Hematopoietic multipotent progenitor cell (in vitro differentiated cells): ENCODE results near the gene BMI1. TPM values are rescaled to one million over a fixed set of nuclear protein-coding genes. Genes with fewer than 3 reads are reported as not detected.

ENCODE experiments used
- DNase-seq, 3 donors: peaks; one replicate each; pipeline ENCODE4 v3.0.0-alpha.2; 2011 to 2015; ENCODE audit warnings: low read depth in 2 of 3, low spot score in 2 of 3
- total RNA-seq: library from RNA; depleted of rRNA; stranded (reverse); fragments of >200 nt; gene quantifications from one replicate; pipeline ENCODE4 v1.2.3, GENCODE V29; 2012

The BMI1 gene
- total RNA-seq, 1 donor, result 53.3 TPM

GRCh38 chr10:22319547-22319979 is 1.3 kb upstream of the BMI1 start:
- DNase-seq, result no peak

GRCh38 chr10:22319980-22320558 is 830 bp upstream of the BMI1 start:
- DNase-seq, result peak in 1 of 3 donors; percentile 40

GRCh38 chr10:22321156-22321923 is 441 bp downstream of the BMI1 start:
- peak in 1 of 3 donors; percentile 69 for DNase-seq

GRCh38 chr10:22321924-22322640 is 1.2 kb downstream of the BMI1 start:
- DNase-seq, result no peak

- no peak for DNase-seq
Measured at GRCh38 chr10:22322641-22323160, 1.8 kb downstream of the BMI1 start.

GRCh38 chr10:22323538-22324305 is 2.8 kb downstream of the BMI1 start:
- DNase-seq, result no peak

GRCh38 chr10:22324413-22324812 is 3.5 kb downstream of the BMI1 start:
- no peak for DNase-seq

GRCh38 chr10:22324893-22325271 is 4.0 kb downstream of the BMI1 start:
- DNase-seq, result no peak

- DNase-seq, result peak in 2 of 3 donors; percentile 81 to 85
Measured at GRCh38 chr10:22325272-22326144, 4.6 kb downstream of the BMI1 start.

GRCh38 chr10:22326145-22326702 is 5.3 kb downstream of the BMI1 start:
- DNase-seq, result no peak

- no peak for DNase-seq
Measured at GRCh38 chr10:22329150-22329549, 8.3 kb downstream of the BMI1 start.

GRCh38 chr10:22332116-22332692 is 11.3 kb downstream of the BMI1 start:
- no peak for DNase-seq

- DNase-seq, result no peak
Measured at GRCh38 chr10:22333167-22333974, 12.5 kb downstream of the BMI1 start.

- no peak for DNase-seq
Measured at GRCh38 chr10:22333975-22334282, 13.0 kb downstream of the BMI1 start.

GRCh38 chr10:22334414-22335172 is 13.7 kb downstream of the BMI1 start:
- DNase-seq, result no peak

GRCh38 chr10:22335173-22335933 is 14.5 kb downstream of the BMI1 start:
- DNase-seq, result peak in 2 of 3 donors; percentile 82 to 89
